Tibial nerve (tissue), 4 donors: Measurements from ENCODE around the gene TRPM4. TPM values are rescaled to one million over a fixed set of nuclear protein-coding genes. Genes with fewer than 3 reads are reported as not detected.
"Not testable (repeated sequence)": the region's sequence is repeated elsewhere in the genome, so short reads cannot be mapped to it uniquely, and the experiment has no call there.

Experiments used
- DNase-seq, 2 donors: peaks; one replicate each; pipeline ENCODE4 v3.0.0-alpha.2; 2019; ENCODE audit warnings: low spot score in 2 of 2
- H3K27ac ChIP-seq, 4 donors: fragments of 200-600 bp; sonication (generic) in 3 of 4; one replicate each; pipeline ENCODE4 v1.5.1; 2017 to 2019; ENCODE audit warnings: mild to moderate bottlenecking in 1 of 4
- H3K27me3 ChIP-seq, 2 donors: fragments of 200-600 bp; sonication (generic) in 1 of 2; one replicate each; pipeline versions ENCODE4 v1.5.1 to v1.6.0; 2017 to 2019
- H3K36me3 ChIP-seq, 3 donors: fragments of 200-600 bp; sonication (generic); one replicate each; pipeline ENCODE4 v1.5.1; 2018 to 2019
- H3K4me1 ChIP-seq, 4 donors: fragments of 200-600 bp; sonication (generic) in 3 of 4; one replicate each; pipeline ENCODE4 v1.5.1; 2017 to 2019
- H3K4me3 ChIP-seq, 4 donors: fragments of 200-600 bp; sonication (generic) in 3 of 4; one replicate each; pipeline ENCODE4 v1.5.1; 2017 to 2019; ENCODE audit warnings: mild to moderate bottlenecking in 1 of 4, moderate library complexity in 1 of 4
- H3K9me3 ChIP-seq, 4 donors: fragments of 200-600 bp; sonication (generic) in 3 of 4; one replicate each; pipeline ENCODE4 v1.5.1; 2017 to 2019
- EP300 ChIP-seq, 2 donors: sonication (generic); formaldehyde crosslinking; IDR thresholded peaks; one replicate each; pipeline ENCODE4 v1.6.1; 2017; ENCODE audit warnings: antibody characterized with exemption in 2 of 2, mild to moderate bottlenecking in 1 of 2
- POLR2A ChIP-seq, 2 donors: fragments of 450-650 bp; IDR thresholded peaks; one replicate each; pipeline ENCODE4 v1.6.1; 2017; ENCODE audit warnings: antibody characterized with exemption in 2 of 2, mild to moderate bottlenecking in 2 of 2, moderate library complexity in 2 of 2
- WGBS, 2 donors: methylation state at CpG; one replicate each; pipeline ENCODE4 v1.1.5; 2018; 5-methylcytosine and 5-hydroxymethylcytosine counted together
- total RNA-seq, 4 donors: library from RNA; depleted of rRNA; stranded (reverse); fragments of >200 nt; gene quantifications; one replicate each; pipeline ENCODE4 v1.1.0, GENCODE V29; 2016
- TF ChIP-seq, protein P1 (sequence below), 5 experiments: fragments of 200-600 bp in 3 of 5; fragments of 450-650 bp in 2 of 5; sonication (generic) in 3 of 5; IDR thresholded peaks; one replicate each; pipeline ENCODE4 v1.5.1; 2016 to 2019; ENCODE audit warnings: antibody characterized with exemption in 5 of 5, mild to moderate bottlenecking in 3 of 5, moderate library complexity in 2 of 5

Gene TRPM4
- total RNA-seq, 4 donors from 2014 or later = 12.6 to 22.4 (median 16.7) TPM

DNA sequence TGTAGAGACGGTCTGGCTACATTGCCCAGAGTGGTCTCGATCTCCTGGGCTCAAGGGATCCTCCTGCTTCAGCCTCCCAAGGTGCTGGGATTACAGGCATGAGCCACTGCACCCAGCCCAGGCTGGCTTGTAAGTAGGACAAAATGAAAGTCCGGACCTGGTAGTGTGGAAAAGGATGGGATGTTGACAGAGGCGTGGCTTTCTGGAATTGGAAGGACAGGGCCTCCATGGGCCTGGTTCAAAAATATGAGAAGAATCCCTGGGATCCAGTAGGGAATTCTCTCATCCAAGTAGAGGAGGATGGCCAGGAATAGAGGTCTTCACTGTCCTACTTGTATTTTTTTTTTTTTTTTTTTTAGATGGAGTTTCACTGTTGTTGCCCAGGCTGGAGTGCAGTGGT is 64.9 kb downstream of the TRPM4 start:
- no peak for DNase-seq
- H3K4me1 ChIP-seq = peaks cover 0 to 8% (median 0%) of the 10 kb centered on the region in 4 donors
- WGBS, 2 donors = 83 to 84% methylated on average over 4 of the region's 4 CpGs

DNA sequence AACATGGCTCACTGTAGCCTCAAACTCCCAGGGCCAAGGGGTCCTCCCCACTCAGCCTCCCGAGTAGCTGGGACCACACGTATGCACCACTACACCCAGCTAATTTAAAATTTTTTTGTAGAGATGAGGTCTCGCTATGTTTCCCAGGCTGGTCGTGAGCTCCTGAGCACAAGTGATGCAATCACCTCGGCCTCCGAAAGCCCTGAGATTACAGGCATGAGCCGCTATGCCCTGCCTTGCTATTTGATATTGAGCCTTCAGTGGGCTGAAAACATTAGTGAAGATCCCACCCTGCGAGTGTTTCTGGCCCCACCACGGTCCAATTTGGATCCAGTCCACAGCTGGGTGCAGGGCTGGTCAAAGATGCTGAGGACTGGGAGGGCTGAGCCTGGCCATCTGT is 65.9 kb downstream of the TRPM4 start:
- no peak for DNase-seq
- WGBS, 2 donors = 83 to 86% methylated on average over 9 of the region's 9 CpGs
- no peak for TF ChIP-seq POLR2A (IDR thresholded peaks at IDR 0.05)
- TF ChIP-seq, protein P1, sequence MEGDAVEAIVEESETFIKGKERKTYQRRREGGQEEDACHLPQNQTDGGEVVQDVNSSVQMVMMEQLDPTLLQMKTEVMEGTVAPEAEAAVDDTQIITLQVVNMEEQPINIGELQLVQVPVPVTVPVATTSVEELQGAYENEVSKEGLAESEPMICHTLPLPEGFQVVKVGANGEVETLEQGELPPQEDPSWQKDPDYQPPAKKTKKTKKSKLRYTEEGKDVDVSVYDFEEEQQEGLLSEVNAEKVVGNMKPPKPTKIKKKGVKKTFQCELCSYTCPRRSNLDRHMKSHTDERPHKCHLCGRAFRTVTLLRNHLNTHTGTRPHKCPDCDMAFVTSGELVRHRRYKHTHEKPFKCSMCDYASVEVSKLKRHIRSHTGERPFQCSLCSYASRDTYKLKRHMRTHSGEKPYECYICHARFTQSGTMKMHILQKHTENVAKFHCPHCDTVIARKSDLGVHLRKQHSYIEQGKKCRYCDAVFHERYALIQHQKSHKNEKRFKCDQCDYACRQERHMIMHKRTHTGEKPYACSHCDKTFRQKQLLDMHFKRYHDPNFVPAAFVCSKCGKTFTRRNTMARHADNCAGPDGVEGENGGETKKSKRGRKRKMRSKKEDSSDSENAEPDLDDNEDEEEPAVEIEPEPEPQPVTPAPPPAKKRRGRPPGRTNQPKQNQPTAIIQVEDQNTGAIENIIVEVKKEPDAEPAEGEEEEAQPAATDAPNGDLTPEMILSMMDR (IDR thresholded peaks at IDR 0.05) = no peak
- TF ChIP-seq EP300 (IDR thresholded peaks at IDR 0.05) = no peak

More for the DNA sequence above, 64.9 kb downstream of the TRPM4 start:
- TF ChIP-seq, protein P1 (IDR thresholded peaks at IDR 0.05) = no peak
- TF ChIP-seq POLR2A (IDR thresholded peaks at IDR 0.05) (no peak), EP300 (IDR thresholded peaks at IDR 0.05) (no peak)
- H3K9me3 ChIP-seq = no peaks in the 10 kb centered on the region
- no peak overlapping the region for H3K4me3 ChIP-seq
- H3K27ac ChIP-seq = no peak overlapping the region
- H3K27me3 ChIP-seq = peaks cover 0 to 4% of the 10 kb centered on the region in 2 donors
- no peaks in the 10 kb centered on the region for H3K36me3 ChIP-seq

DNA sequence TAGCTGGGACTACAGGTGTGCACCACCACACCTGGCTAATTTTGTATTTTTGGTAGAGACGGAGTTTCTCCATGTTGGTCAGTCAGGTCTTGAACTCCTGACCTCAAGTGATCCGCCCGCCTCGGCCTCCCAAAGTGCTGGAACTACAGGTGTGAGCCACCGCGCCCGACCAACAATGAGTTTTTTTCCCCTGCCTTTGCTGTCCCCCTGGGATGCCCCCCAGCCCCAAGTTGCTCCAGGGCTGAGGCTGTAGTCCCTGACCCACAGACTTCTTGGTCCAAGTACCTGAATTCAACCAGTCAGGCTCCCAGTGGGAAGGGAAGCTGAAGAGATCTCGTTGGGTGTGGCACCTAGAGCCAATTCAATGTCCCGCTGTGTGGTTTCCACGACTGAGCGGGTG is 66.8 kb downstream of the TRPM4 start:
- not testable (repeated sequence) for H3K36me3 ChIP-seq, H3K4me1 ChIP-seq, H3K9me3 ChIP-seq, DNase-seq, H3K4me3 ChIP-seq, H3K27me3 ChIP-seq, H3K27ac ChIP-seq
- WGBS, 2 donors = 84 to 91% methylated on average over 11 of the region's 11 CpGs

More for the DNA sequence above, 65.9 kb downstream of the TRPM4 start:
- Histone ChIP-seq H3K9me3 (no peaks in the 10 kb centered on the region), H3K4me3 (no peak overlapping the region), H3K36me3 (no peaks in the 10 kb centered on the region), H3K27ac (no peak overlapping the region), H3K4me1 (peaks cover 0 to 8% (median 0%) of the 10 kb centered on the region in 4 donors), H3K27me3 (peaks cover 0 to 4% of the 10 kb centered on the region in 2 donors)

DNA sequence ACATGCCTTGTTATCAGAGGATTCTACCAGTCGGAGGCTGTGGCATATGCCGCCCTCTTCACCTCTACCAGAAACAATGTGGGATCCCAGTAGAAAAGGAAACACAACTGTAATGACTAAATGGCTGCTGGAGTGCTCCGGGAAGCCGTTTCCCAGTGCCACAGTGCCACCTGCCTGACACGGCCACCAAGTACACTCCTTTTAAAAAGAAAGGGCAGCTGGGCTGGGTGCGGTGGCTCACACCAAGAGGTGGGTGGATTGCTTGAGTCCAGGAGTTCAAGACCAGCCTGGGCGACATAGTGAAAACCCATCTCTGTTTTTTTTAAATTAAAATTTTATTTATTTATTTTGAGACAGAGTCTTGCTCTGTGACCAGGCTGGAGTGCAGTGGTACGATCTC is 67.3 kb downstream of the TRPM4 start:
- Histone ChIP-seq H3K4me1 (peaks cover 0 to 8% (median 0%) of the 10 kb centered on the region in 4 donors), H3K27me3 (peaks cover 0 to 4% of the 10 kb centered on the region in 2 donors), H3K9me3 (no peaks in the 10 kb centered on the region), H3K4me3 (no peak overlapping the region), H3K36me3 (no peaks in the 10 kb centered on the region), H3K27ac (no peak overlapping the region)
- 26 to 36% methylated on average over 8 of the region's 8 CpGs for WGBS, 2 donors
- no peak for DNase-seq
- no peak for TF ChIP-seq POLR2A (IDR thresholded peaks at IDR 0.05)
- no peak for TF ChIP-seq EP300 (IDR thresholded peaks at IDR 0.05)
- TF ChIP-seq, protein P1 (IDR thresholded peaks at IDR 0.05) = no peak

DNA sequence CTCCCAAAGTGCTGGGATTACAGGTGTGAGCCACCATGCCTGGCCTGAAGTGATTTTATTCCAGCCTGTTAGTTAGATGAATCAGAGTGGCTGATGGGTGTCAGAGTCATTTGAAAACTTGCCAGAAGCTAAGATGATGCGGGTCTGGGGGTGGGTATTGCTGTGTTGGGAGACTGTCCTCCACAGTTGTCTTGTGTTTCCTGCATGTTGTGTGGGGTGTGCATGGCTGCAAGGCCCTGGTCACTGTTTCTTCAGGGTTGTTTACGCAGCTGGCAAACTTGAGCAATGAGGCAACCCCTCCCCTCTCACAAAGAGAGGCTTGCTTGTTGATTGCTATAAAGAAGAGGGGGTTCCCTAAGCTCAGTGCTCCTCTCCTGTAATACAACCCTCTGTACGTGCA is 71.8 kb downstream of the TRPM4 start:
- no peak for TF ChIP-seq POLR2A (IDR thresholded peaks at IDR 0.05)
- peaks cover 0 to 4% of the 10 kb centered on the region in 2 donors for H3K27me3 ChIP-seq
- H3K4me3 ChIP-seq = no peak overlapping the region
- no peaks in the 10 kb centered on the region for H3K36me3 ChIP-seq
- no peaks in the 10 kb centered on the region for H3K9me3 ChIP-seq
- WGBS, 2 donors = 69 to 77% methylated on average over 3 of the region's 3 CpGs
- DNase-seq = no peak
- H3K4me1 ChIP-seq = peaks cover 0 to 8% (median 0%) of the 10 kb centered on the region in 4 donors
- no peak overlapping the region for H3K27ac ChIP-seq

DNA sequence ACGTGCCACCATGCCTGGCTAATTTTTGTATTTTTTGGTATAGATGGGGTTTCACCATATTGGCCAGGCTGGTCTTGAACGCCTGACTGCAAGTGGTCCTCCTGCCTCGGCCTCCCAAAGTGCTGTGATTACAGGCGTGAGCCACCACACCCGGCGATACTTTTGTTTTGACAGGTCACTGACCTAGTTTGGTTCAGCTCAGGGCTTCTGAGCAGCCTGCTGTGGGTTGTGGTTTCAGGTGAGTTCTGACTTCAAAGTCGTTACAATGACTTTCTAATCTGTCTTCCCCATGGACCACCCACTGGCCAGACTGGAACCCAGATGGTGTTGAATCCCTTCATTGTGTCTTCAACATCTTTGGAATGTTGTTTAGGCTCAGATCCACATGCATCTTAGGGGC is 73.8 kb downstream of the TRPM4 start:
- H3K4me1 ChIP-seq = no peaks in the 10 kb centered on the region
- no peak overlapping the region for H3K4me3 ChIP-seq
- DNase-seq = no peak
- no peaks in the 10 kb centered on the region for H3K36me3 ChIP-seq
- no peak overlapping the region for H3K27ac ChIP-seq
- WGBS, 2 donors = 73 to 80% methylated on average over 7 of the region's 7 CpGs
- no peaks in the 10 kb centered on the region for H3K9me3 ChIP-seq
- TF ChIP-seq POLR2A (IDR thresholded peaks at IDR 0.05) (no peak), EP300 (IDR thresholded peaks at IDR 0.05) (no peak)
- TF ChIP-seq, protein P1 (IDR thresholded peaks at IDR 0.05) = no peak
- no peaks in the 10 kb centered on the region for H3K27me3 ChIP-seq
